Mucosa of rectum (tissue), 2 donors: ENCODE results near the gene PTPRQ.

Source experiments
- H3K27ac ChIP-seq, 2 donors: one replicate each; pipeline ENCODE4 v1.7.0; 2013; ENCODE audit warnings: inconsistent platforms in 2 of 2, low read depth in 2 of 2, low read length in 2 of 2
- H3K27me3 ChIP-seq, 2 donors: one replicate each; pipeline ENCODE4 v1.7.0; 2013; ENCODE audit warnings: low read length in 2 of 2; ENCODE audit not compliant: control insufficient read depth in 2 of 2, insufficient read depth in 2 of 2
- H3K36me3 ChIP-seq, 2 donors: one replicate each; pipeline ENCODE4 v1.7.0; 2013; ENCODE audit warnings: low read length in 2 of 2; ENCODE audit not compliant: control insufficient read depth in 2 of 2, insufficient read depth in 2 of 2
- H3K4me1 ChIP-seq, 2 donors: one replicate each; pipeline ENCODE4 v1.7.0; 2013; ENCODE audit warnings: low read length in 2 of 2, mild to moderate bottlenecking in 1 of 2; ENCODE audit not compliant: control insufficient read depth in 2 of 2, insufficient read depth in 2 of 2
- H3K4me3 ChIP-seq, 2 donors: one replicate each; pipeline ENCODE4 v1.7.0; 2013; ENCODE audit warnings: low read length in 2 of 2
- H3K9ac ChIP-seq, 2 donors: one replicate each; pipeline ENCODE4 v1.7.0; 2013; ENCODE audit warnings: low read length in 2 of 2, low read depth in 1 of 2, mild to moderate bottlenecking in 1 of 2
- H3K9me3 ChIP-seq, 2 donors: one replicate each; pipeline ENCODE4 v1.7.0; 2013; ENCODE audit warnings: low read length in 2 of 2; ENCODE audit not compliant: control insufficient read depth in 2 of 2
- donor health status: healthy.
- donor health status: Normal muscosa, but diverticular disease.

The PTPRQ gene

DNA sequence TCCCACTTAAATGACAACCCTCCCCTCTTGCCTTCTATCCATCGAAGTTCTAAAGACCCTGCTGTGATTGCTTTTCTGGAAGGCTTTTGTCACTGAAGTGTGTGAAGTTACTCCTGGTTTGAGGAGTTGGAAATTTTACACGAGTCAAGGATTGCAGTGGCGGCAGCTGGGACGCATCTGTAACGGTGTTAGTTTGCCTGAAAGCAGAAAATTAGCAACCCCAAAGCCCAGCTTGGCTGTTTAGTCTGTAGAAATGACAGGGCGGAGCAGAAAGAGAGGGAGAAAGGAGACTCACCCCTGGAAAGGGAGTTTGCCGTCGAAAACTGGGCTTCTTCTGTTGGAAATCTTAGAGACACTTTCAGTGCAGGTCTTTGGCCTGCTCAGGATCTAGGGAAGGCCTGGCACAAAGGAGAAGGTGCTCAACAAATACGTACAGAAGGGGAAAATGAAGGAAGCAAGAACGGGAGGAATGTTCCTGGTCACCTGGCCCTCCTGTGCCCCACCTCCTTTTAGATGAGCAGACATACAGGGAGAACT, 271.7 kb downstream of the PTPRQ start:
- no peak overlapping the region for H3K9ac ChIP-seq
- no peak overlapping the region for H3K4me3 ChIP-seq
- no peaks in the 10 kb centered on the region for H3K4me1 ChIP-seq
- no peaks in the 10 kb centered on the region for H3K9me3 ChIP-seq
- no peak overlapping the region for H3K27ac ChIP-seq
- H3K36me3 ChIP-seq, result no peaks in the 10 kb centered on the region
- peaks cover 0 to 9% of the 10 kb centered on the region in 2 donors for H3K27me3 ChIP-seq

DNA sequence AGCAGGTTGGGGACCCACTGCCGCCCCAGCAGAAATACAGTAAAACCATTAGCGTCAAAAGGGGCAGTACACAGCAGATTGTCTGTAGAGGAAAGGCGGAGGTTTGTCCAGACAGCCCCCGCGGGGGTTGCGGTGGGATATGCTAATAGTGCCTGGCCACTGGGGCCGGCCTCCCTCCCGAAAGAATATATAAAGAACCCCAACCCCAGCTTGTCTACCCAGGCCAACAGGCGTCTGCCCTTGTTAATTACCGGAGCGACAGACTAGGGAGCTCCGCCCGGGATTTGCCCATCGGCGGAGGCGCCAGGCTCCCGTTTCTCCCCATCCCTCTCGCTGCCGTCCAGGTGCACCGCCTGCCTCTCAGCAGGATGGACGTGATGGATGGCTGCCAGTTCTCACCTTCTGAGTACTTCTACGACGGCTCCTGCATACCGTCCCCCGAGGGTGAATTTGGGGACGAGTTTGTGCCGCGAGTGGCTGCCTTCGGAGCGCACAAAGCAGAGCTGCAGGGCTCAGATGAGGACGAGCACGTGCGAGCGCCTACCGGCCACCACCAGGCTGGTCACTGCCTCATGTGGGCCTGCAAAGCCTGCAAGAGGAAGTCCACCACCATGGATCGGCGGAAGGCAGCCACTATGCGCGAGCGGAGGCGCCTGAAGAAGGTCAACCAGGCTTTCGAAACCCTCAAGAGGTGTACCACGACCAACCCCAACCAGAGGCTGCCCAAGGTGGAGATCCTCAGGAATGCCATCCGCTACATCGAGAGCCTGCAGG, 272.8 kb downstream of the PTPRQ start, which contains the start of gene MYF5:
TSS of gene MYF5 (plus strand) at position 217 of the 774 bp plus-strand sequence. CDS start at position 369, 152 bp downstream.
- no peak within 1 kb of the TSS for H3K9ac ChIP-seq
- no peak within 1 kb of the TSS for H3K27ac ChIP-seq
- H3K4me3 ChIP-seq, result no peak within 1 kb of the TSS
- peaks cover 0 to 9% of the 10 kb centered on the region in 2 donors for H3K27me3 ChIP-seq
- no peaks in the 10 kb centered on the region for H3K36me3 ChIP-seq
- H3K9me3 ChIP-seq, result no peaks in the 10 kb centered on the region
- no peaks in the 10 kb centered on the region for H3K4me1 ChIP-seq

GRCh38 chr12:80717856-80718255, 273.8 kb downstream of the PTPRQ start:
- Histone ChIP-seq H3K9ac (no peak overlapping the region), H3K9me3 (no peaks in the 10 kb centered on the region), H3K27ac (no peak overlapping the region), H3K27me3 (peaks cover 0 to 9% of the 10 kb centered on the region in 2 donors), H3K36me3 (no peaks in the 10 kb centered on the region), H3K4me3 (no peak overlapping the region), H3K4me1 (no peaks in the 10 kb centered on the region)

DNA sequence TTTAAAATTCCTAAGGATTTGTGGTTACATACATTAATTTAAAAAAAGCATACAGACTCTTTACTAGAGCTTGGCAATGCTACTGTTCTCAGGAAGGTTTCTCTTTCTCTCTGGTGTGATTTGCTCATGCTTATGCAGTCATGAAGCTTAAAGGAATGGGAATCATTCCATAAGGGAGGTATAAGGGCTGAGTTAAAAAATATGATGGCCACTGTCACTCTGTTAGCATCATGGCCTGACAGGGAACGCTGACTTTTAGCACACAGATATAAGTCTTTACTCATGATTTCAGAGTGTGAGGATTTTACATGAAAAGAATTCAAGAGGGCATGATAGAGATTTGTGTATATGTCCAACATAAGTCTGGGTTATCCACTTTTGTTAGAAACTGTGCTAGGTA, 276.5 kb downstream of the PTPRQ start:
- H3K27me3 ChIP-seq, result peaks cover 0 to 5% of the 10 kb centered on the region in 2 donors
- H3K27ac ChIP-seq, result no peak overlapping the region
- no peaks in the 10 kb centered on the region for H3K4me1 ChIP-seq
- H3K9me3 ChIP-seq, result no peaks in the 10 kb centered on the region
- H3K9ac ChIP-seq, result no peak overlapping the region
- no peak overlapping the region for H3K4me3 ChIP-seq
- no peaks in the 10 kb centered on the region for H3K36me3 ChIP-seq

DNA sequence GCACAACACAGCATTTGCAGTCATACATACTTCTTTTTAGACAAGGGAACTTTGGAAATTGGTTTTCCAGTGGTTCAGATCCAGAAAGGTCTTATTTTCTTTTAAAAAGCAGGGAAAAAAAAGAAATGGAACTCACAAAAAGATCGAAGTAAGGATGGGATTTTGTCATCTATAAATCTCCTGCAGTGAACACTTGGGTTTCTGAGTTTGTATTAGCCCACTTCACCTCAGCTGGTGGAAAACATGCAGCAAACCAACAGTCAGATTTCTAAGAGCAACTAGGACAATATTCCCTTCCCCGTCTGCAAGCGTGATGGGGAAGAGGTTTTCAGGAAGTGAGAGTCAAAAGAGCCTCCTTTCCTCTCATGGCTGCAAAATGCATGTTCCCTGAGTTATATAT, 277.3 kb downstream of the PTPRQ start:
- Histone ChIP-seq H3K4me1 (no peaks in the 10 kb centered on the region), H3K27ac (no peak overlapping the region), H3K27me3 (no peaks in the 10 kb centered on the region), H3K9ac (no peak overlapping the region), H3K4me3 (no peak overlapping the region), H3K9me3 (no peaks in the 10 kb centered on the region), H3K36me3 (no peaks in the 10 kb centered on the region)
